ENCODE data around the gene PASD1.

The PASD1 gene

GRCh38 chrX:151714362-151714761 is 150.9 kb downstream of the PASD1 start:
- Histone ChIP-seq H3K4me2 (ENCODE audit: insufficient read depth, low read length, poor library complexity, severe bottlenecking) (no peak overlapping the region), H3K79me1 (ENCODE audit: low read depth, low read length) (no peaks in the 10 kb centered on the region), H3K4ac (ENCODE audit: low read length) (no peak overlapping the region), H3K18ac (ENCODE audit: low read length) (no peak overlapping the region), H2AFZ (ENCODE audit: low read length) (no peak overlapping the region), H2BK120ac (ENCODE audit: low read depth, low read length) (no peak overlapping the region), H3K4me1 (ENCODE audit: control insufficient read depth in 2 of 2, insufficient read depth in 1 of 2, low read depth in 1 of 2, low read length in 2 of 2) (no peaks in the 10 kb centered on the region), H2BK12ac (ENCODE audit: low read length) (no peak overlapping the region), H3K9me3 (replicated peaks in 1 of 2; ENCODE audit: control insufficient read depth in 2 of 2, insufficient read depth in 1 of 2, low read depth in 1 of 2, low read length in 2 of 2) (no peaks in the 10 kb centered on the region), H3K27me3 (ENCODE audit: control insufficient read depth in 3 of 3, insufficient read depth in 3 of 3, low read depth in 1 of 3, low read length in 3 of 3) (peaks cover 0 to 14% (median 0%) of the 10 kb centered on the region in 3 experiments), H3K23ac (ENCODE audit: low read depth, low read length, poor library complexity) (no peak overlapping the region), H3K9ac (ENCODE audit: low read depth, low read length, poor library complexity) (no peak overlapping the region), H2BK15ac (ENCODE audit: low read length) (no peak overlapping the region), H2AK5ac (ENCODE audit: low read depth, low read length) (no peak overlapping the region), H3K4me3 (ENCODE audit: low read length in 2 of 2) (no peak overlapping the region), H2BK5ac (ENCODE audit: low read length) (no peak overlapping the region), H3K14ac (ENCODE audit: low read length) (no peak overlapping the region), H3K36me3 (replicated peaks in 1 of 2; ENCODE audit: control insufficient read depth in 2 of 2, insufficient read depth in 2 of 2, low read length in 2 of 2) (no peaks in the 10 kb centered on the region), H4K8ac (ENCODE audit: low read depth, low read length) (no peak overlapping the region), H3K27ac (replicated peaks; ENCODE audit: low read length) (no peak overlapping the region), H4K91ac (ENCODE audit: low read depth, low read length, poor library complexity) (no peak overlapping the region)
- no peak for DNase-seq (ENCODE audit: low spot score)
- WGBS, 2 donors (ENCODE audit: extremely low coverage in 2 of 2, insufficient read length in 2 of 2, insufficient replicate concordance in 1 of 2), result no CpG with 5 or more reads among the region's 5 CpGs

- H2BK120ac ChIP-seq (ENCODE audit: low read depth, low read length), result no peak within 1 kb of the TSS
- no peak within 1 kb of the TSS for H3K4me3 ChIP-seq (ENCODE audit: low read length in 2 of 2)
- no peaks in the 10 kb centered on the region for H3K9me3 ChIP-seq (replicated peaks in 1 of 2; ENCODE audit: control insufficient read depth in 2 of 2, insufficient read depth in 1 of 2, low read depth in 1 of 2, low read length in 2 of 2)
- no peaks in the 10 kb centered on the region for H3K36me3 ChIP-seq (replicated peaks in 1 of 2; ENCODE audit: control insufficient read depth in 2 of 2, insufficient read depth in 2 of 2, low read length in 2 of 2)
- H2BK5ac ChIP-seq (ENCODE audit: low read length), result no peak within 1 kb of the TSS
- H3K4me1 ChIP-seq (ENCODE audit: control insufficient read depth in 2 of 2, insufficient read depth in 1 of 2, low read depth in 1 of 2, low read length in 2 of 2), result no peaks in the 10 kb centered on the region
- no peak within 1 kb of the TSS for H3K4ac ChIP-seq (ENCODE audit: low read length)
- no peak within 1 kb of the TSS for H3K9ac ChIP-seq (ENCODE audit: low read depth, low read length, poor library complexity)
- H3K14ac ChIP-seq (ENCODE audit: low read length), result no peak within 1 kb of the TSS
- no peaks in the 10 kb centered on the region for H3K79me1 ChIP-seq (ENCODE audit: low read depth, low read length)
- no peak within 1 kb of the TSS for H4K91ac ChIP-seq (ENCODE audit: low read depth, low read length, poor library complexity)
- H4K8ac ChIP-seq (ENCODE audit: low read depth, low read length), result no peak within 1 kb of the TSS
- H2AK5ac ChIP-seq (ENCODE audit: low read depth, low read length), result no peak within 1 kb of the TSS
- no peak for DNase-seq (ENCODE audit: low spot score)
- no peak within 1 kb of the TSS for H3K18ac ChIP-seq (ENCODE audit: low read length)
- no peak within 1 kb of the TSS for H3K27ac ChIP-seq (replicated peaks; ENCODE audit: low read length)
- no peak within 1 kb of the TSS for H2BK15ac ChIP-seq (ENCODE audit: low read length)
- WGBS, 2 donors (ENCODE audit: extremely low coverage in 2 of 2, insufficient read length in 2 of 2, insufficient replicate concordance in 1 of 2), result no CpG with 5 or more reads among the region's 3 CpGs
- no peak within 1 kb of the TSS for H2BK12ac ChIP-seq (ENCODE audit: low read length)
- no peak within 1 kb of the TSS for H3K4me2 ChIP-seq (ENCODE audit: insufficient read depth, low read length, poor library complexity, severe bottlenecking)
- H3K27me3 ChIP-seq (ENCODE audit: control insufficient read depth in 3 of 3, insufficient read depth in 3 of 3, low read depth in 1 of 3, low read length in 3 of 3), result peaks cover 0 to 7% (median 0%) of the 10 kb centered on the region in 3 experiments
- H2AFZ ChIP-seq (ENCODE audit: low read length), result no peak within 1 kb of the TSS
- H3K23ac ChIP-seq (ENCODE audit: low read depth, low read length, poor library complexity), result no peak within 1 kb of the TSS
Measured at GRCh38 chrX:151715752-151716151, 152.3 kb downstream of the PASD1 start, which contains the start of gene FATE1. Gene FATE1 (plus strand): TSS chrX:151716035. CDS start chrX:151716120, 85 bp downstream.

GRCh38 chrX:151722241-151722846 is 158.9 kb downstream of the PASD1 start:
- Histone ChIP-seq H3K79me1 (ENCODE audit: low read depth, low read length) (no peaks in the 10 kb centered on the region), H3K18ac (ENCODE audit: low read length) (no peak overlapping the region), H3K23ac (ENCODE audit: low read depth, low read length, poor library complexity) (no peak overlapping the region), H3K4me2 (ENCODE audit: insufficient read depth, low read length, poor library complexity, severe bottlenecking) (no peak overlapping the region), H3K9ac (ENCODE audit: low read depth, low read length, poor library complexity) (no peak overlapping the region), H3K36me3 (replicated peaks in 1 of 2; ENCODE audit: control insufficient read depth in 2 of 2, insufficient read depth in 2 of 2, low read length in 2 of 2) (no peaks in the 10 kb centered on the region), H4K91ac (ENCODE audit: low read depth, low read length, poor library complexity) (no peak overlapping the region), H4K8ac (ENCODE audit: low read depth, low read length) (no peak overlapping the region), H3K4me1 (ENCODE audit: control insufficient read depth in 2 of 2, insufficient read depth in 1 of 2, low read depth in 1 of 2, low read length in 2 of 2) (no peaks in the 10 kb centered on the region), H2AK5ac (ENCODE audit: low read depth, low read length) (no peak overlapping the region), H3K4me3 (ENCODE audit: low read length in 2 of 2) (no peak overlapping the region), H3K4ac (ENCODE audit: low read length) (no peak overlapping the region), H2BK120ac (ENCODE audit: low read depth, low read length) (no peak overlapping the region), H3K27me3 (ENCODE audit: control insufficient read depth in 3 of 3, insufficient read depth in 3 of 3, low read depth in 1 of 3, low read length in 3 of 3) (peaks cover 0 to 8% (median 0%) of the 10 kb centered on the region in 3 experiments), H2BK12ac (ENCODE audit: low read length) (no peak overlapping the region), H3K14ac (ENCODE audit: low read length) (no peak overlapping the region), H2AFZ (ENCODE audit: low read length) (no peak overlapping the region), H2BK5ac (ENCODE audit: low read length) (no peak overlapping the region), H3K27ac (replicated peaks; ENCODE audit: low read length) (no peak overlapping the region), H2BK15ac (ENCODE audit: low read length) (no peak overlapping the region), H3K9me3 (replicated peaks in 1 of 2; ENCODE audit: control insufficient read depth in 2 of 2, insufficient read depth in 1 of 2, low read depth in 1 of 2, low read length in 2 of 2) (no peaks in the 10 kb centered on the region)
- peak; percentile 27 for DNase-seq (ENCODE audit: low spot score)
- WGBS, 2 donors (ENCODE audit: extremely low coverage in 2 of 2, insufficient read length in 2 of 2, insufficient replicate concordance in 1 of 2), result no CpG with 5 or more reads among the region's 24 CpGs

GRCh38 chrX:151723156-151723760 is 159.8 kb downstream of the PASD1 start:
- no peak overlapping the region for H3K4me3 ChIP-seq (ENCODE audit: low read length in 2 of 2)
- no peak overlapping the region for H3K4me2 ChIP-seq (ENCODE audit: insufficient read depth, low read length, poor library complexity, severe bottlenecking)
- H3K9ac ChIP-seq (ENCODE audit: low read depth, low read length, poor library complexity), result no peak overlapping the region
- no peaks in the 10 kb centered on the region for H3K36me3 ChIP-seq (replicated peaks in 1 of 2; ENCODE audit: control insufficient read depth in 2 of 2, insufficient read depth in 2 of 2, low read length in 2 of 2)
- no peak overlapping the region for H3K23ac ChIP-seq (ENCODE audit: low read depth, low read length, poor library complexity)
- H3K9me3 ChIP-seq (replicated peaks in 1 of 2; ENCODE audit: control insufficient read depth in 2 of 2, insufficient read depth in 1 of 2, low read depth in 1 of 2, low read length in 2 of 2), result no peaks in the 10 kb centered on the region
- no peak overlapping the region for H2BK5ac ChIP-seq (ENCODE audit: low read length)
- DNase-seq (ENCODE audit: low spot score), result no peak
- no peak overlapping the region for H3K4ac ChIP-seq (ENCODE audit: low read length)
- H3K27me3 ChIP-seq (ENCODE audit: control insufficient read depth in 3 of 3, insufficient read depth in 3 of 3, low read depth in 1 of 3, low read length in 3 of 3), result peaks cover 0 to 8% (median 0%) of the 10 kb centered on the region in 3 experiments
- no peak overlapping the region for H3K18ac ChIP-seq (ENCODE audit: low read length)
- H4K91ac ChIP-seq (ENCODE audit: low read depth, low read length, poor library complexity), result no peak overlapping the region
- H2AK5ac ChIP-seq (ENCODE audit: low read depth, low read length), result no peak overlapping the region
- no CpG with 5 or more reads among the region's 7 CpGs for WGBS, 2 donors (ENCODE audit: extremely low coverage in 2 of 2, insufficient read length in 2 of 2, insufficient replicate concordance in 1 of 2)
- H3K27ac ChIP-seq (replicated peaks; ENCODE audit: low read length), result no peak overlapping the region
- no peak overlapping the region for H2BK12ac ChIP-seq (ENCODE audit: low read length)
- no peaks in the 10 kb centered on the region for H3K4me1 ChIP-seq (ENCODE audit: control insufficient read depth in 2 of 2, insufficient read depth in 1 of 2, low read depth in 1 of 2, low read length in 2 of 2)
- H4K8ac ChIP-seq (ENCODE audit: low read depth, low read length), result no peak overlapping the region
- H2BK15ac ChIP-seq (ENCODE audit: low read length), result no peak overlapping the region
- H3K14ac ChIP-seq (ENCODE audit: low read length), result no peak overlapping the region
- no peaks in the 10 kb centered on the region for H3K79me1 ChIP-seq (ENCODE audit: low read depth, low read length)
- H2BK120ac ChIP-seq (ENCODE audit: low read depth, low read length), result no peak overlapping the region
- H2AFZ ChIP-seq (ENCODE audit: low read length), result no peak overlapping the region
